AG09319 (cell line): ENCODE measurements around the gene LSM7.
"Not testable (repeated sequence)": the region's sequence is repeated elsewhere in the genome, so short reads cannot be mapped to it uniquely, and the experiment has no call there.

Experiments used
- DNase-seq: peaks from one replicate; pipeline ENCODE4 v3.0.0-alpha.2; 2010; ENCODE audit warnings: low read depth; ENCODE audit errors: extremely low read depth
- CTCF ChIP-seq: IDR thresholded peaks from 2 replicates; pipeline ENCODE4 v1.5.1; 2011; ENCODE audit warnings: low read depth, mild to moderate bottlenecking, inconsistent platforms, low read length, moderate library complexity

The LSM7 gene

GRCh38 chr19:2353887-2354592 lies 25.7 kb upstream of the LSM7 start:
- DNase-seq = no peak
- no peak for TF ChIP-seq CTCF

GRCh38 chr19:2353159-2353886 lies 24.9 kb upstream of the LSM7 start:
- TF ChIP-seq CTCF = no peak
- DNase-seq = no peak

GRCh38 chr19:2352121-2352520 lies 23.7 kb upstream of the LSM7 start:
- no peak for DNase-seq

GRCh38 chr19:2351591-2351990 lies 23.2 kb upstream of the LSM7 start:
- no peak for DNase-seq
- TF ChIP-seq CTCF = no peak

More at GRCh38 chr19:2352121-2352520, 23.7 kb upstream of the LSM7 start:
- no peak for TF ChIP-seq CTCF

- TF ChIP-seq CTCF = no peak
- DNase-seq = no peak
These were observed 22.3 kb upstream of the LSM7 start for GRCh38 chr19:2350656-2351055.

GRCh38 chr19:2349818-2350217 lies 21.4 kb upstream of the LSM7 start:
- not testable (repeated sequence) for DNase-seq

GRCh38 chr19:2345794-2346663 lies 17.6 kb upstream of the LSM7 start:
- no peak for DNase-seq
- no peak for TF ChIP-seq CTCF
